Activated CD8-positive, alpha-beta T cell treated with anti-CD3 and anti-CD28 coated beads for 36 hours (primary cell): ENCODE results near the gene DNHD1. TPM values are rescaled to one million over a fixed set of nuclear protein-coding genes. Genes with fewer than 3 reads are reported as not detected.

Experiments
- ATAC-seq: fragments of 200-7000 bp; cut with Tn5 transposase; one replicate; pipeline ENCODE4 v1.10.0; 2021; ENCODE audit warnings: mild to moderate bottlenecking, moderate library complexity
- CTCF ChIA-PET: fragments of 350-600 bp; sonication (Branson Sonifier 250); formaldehyde crosslinking; loops from one replicate; lab custom pipeline; 2021; ENCODE audit warnings: antibody characterized with exemption; lab: Charles Lee
- POLR2A ChIA-PET: fragments of 350-600 bp; sonication (Branson Sonifier 250); formaldehyde crosslinking; loops from one replicate; lab custom pipeline; 2021; ENCODE audit warnings: antibody characterized with exemption; lab: Charles Lee
- DNase-seq: peaks from one replicate; pipeline ENCODE4 v3.0.0-alpha.2; 2020
- H3K27ac Mint-ChIP-seq: one replicate; pipeline ENCODE4 v1.8.0; 2021; ENCODE audit warnings: mild to moderate bottlenecking, mixed read lengths
- H3K27me3 Mint-ChIP-seq: one replicate; pipeline ENCODE4 v1.8.0; 2021; ENCODE audit warnings: mixed read lengths
- H3K36me3 Mint-ChIP-seq: one replicate; pipeline ENCODE4 v1.8.0; 2021; ENCODE audit warnings: low read depth, mixed read lengths
- H3K4me1 Mint-ChIP-seq: one replicate; pipeline ENCODE4 v1.8.0; 2021; ENCODE audit warnings: low read depth, mixed read lengths
- H3K4me3 Mint-ChIP-seq: one replicate; pipeline ENCODE4 v1.8.0; 2021; ENCODE audit warnings: mild to moderate bottlenecking, moderate library complexity, mixed read lengths
- H3K9me3 Mint-ChIP-seq: one replicate; pipeline ENCODE4 v1.8.0; 2021; ENCODE audit warnings: mixed read lengths
- intact Hi-C: fragments of 100-400 bp; cut with micrococcal nuclease; formaldehyde crosslinking; loops from one replicate; pipeline ENCODE4 v1.10.0; 2022
- total RNA-seq, 2 experiments: library from RNA; stranded (reverse); gene quantifications; one replicate each; pipeline ENCODE4 v1.2.3, GENCODE V29; 2021
- TF ChIP-seq, protein P1 (sequence below): fragments of 200-600 bp; IDR thresholded peaks from one replicate; pipeline ENCODE4 v1.8.0; 2022; ENCODE audit warnings: antibody characterized with exemption, mild to moderate bottlenecking

Gene DNHD1
- total RNA-seq, 2 experiments from 2014 or later: 27.5 to 28.2 TPM

DNA sequence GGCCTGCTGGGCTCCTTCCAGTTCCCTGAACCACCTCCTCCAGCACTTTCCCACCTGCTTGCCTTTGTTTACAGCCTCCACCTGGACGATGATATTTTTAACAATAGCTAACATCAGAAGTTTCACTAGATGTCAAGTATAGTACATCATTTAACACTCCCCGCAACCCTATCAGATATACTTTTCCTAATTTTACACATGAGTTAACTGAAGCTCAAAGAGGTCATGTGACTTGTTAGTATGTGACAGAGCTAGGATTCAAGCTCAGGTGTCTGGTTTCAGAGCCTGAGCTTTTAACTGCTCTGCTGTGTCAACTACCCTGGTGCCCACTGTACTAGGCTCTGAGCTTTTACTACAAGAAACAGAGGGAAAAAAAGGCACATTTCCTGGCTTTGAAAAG, 42.0 kb upstream of the DNHD1 start:
- TF ChIP-seq, protein P1, sequence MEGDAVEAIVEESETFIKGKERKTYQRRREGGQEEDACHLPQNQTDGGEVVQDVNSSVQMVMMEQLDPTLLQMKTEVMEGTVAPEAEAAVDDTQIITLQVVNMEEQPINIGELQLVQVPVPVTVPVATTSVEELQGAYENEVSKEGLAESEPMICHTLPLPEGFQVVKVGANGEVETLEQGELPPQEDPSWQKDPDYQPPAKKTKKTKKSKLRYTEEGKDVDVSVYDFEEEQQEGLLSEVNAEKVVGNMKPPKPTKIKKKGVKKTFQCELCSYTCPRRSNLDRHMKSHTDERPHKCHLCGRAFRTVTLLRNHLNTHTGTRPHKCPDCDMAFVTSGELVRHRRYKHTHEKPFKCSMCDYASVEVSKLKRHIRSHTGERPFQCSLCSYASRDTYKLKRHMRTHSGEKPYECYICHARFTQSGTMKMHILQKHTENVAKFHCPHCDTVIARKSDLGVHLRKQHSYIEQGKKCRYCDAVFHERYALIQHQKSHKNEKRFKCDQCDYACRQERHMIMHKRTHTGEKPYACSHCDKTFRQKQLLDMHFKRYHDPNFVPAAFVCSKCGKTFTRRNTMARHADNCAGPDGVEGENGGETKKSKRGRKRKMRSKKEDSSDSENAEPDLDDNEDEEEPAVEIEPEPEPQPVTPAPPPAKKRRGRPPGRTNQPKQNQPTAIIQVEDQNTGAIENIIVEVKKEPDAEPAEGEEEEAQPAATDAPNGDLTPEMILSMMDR: no peak
- no peak for DNase-seq
- H3K27me3 Mint-ChIP-seq: no peaks in the 10 kb centered on the region
- H3K9me3 Mint-ChIP-seq: no peaks in the 10 kb centered on the region
- no peaks in the 10 kb centered on the region for H3K4me1 Mint-ChIP-seq
- ChIA-PET POLR2A (interaction anchor here (0.7 kb wide), 1 partner anchor 76 kb away, joined by 3 read pairs; no protein-coding TSS in a partner anchor), CTCF (interaction anchor here (0.9 to 5.1 kb wide), 4 partner anchors 11 to 101 kb away, joined by 3 to 42 read pairs (median 20); no protein-coding TSS in a partner anchor)
- intact Hi-C loops: no loop called here
- H3K36me3 Mint-ChIP-seq: no peaks in the 10 kb centered on the region
- ATAC-seq: no peak
- H3K27ac Mint-ChIP-seq: no peak overlapping the region
- no peak overlapping the region for H3K4me3 Mint-ChIP-seq

GRCh38 chr11:6456361-6457073, 40.6 kb upstream of the DNHD1 start:
- Mint-ChIP-seq H3K9me3 (no peaks in the 10 kb centered on the region), H3K27me3 (no peaks in the 10 kb centered on the region), H3K4me3 (no peak overlapping the region), H3K4me1 (no peaks in the 10 kb centered on the region), H3K36me3 (no peaks in the 10 kb centered on the region), H3K27ac (no peak overlapping the region)
- CTCF ChIA-PET: interaction anchor here (5.0 to 5.1 kb wide), 2 partner anchors 13 to 78 kb away, joined by 36 to 42 read pairs; no protein-coding TSS in a partner anchor
- ATAC-seq (no peak), DNase-seq (no peak)
- TF ChIP-seq, protein P1: no peak
- intact Hi-C loops: no loop called here
- POLR2A ChIA-PET: interaction anchor here (0.6 kb wide), 1 partner anchor 18 kb away, joined by 3 read pairs; no protein-coding TSS in a partner anchor

- Mint-ChIP-seq H3K9me3 (no peaks in the 10 kb centered on the region), H3K36me3 (no peaks in the 10 kb centered on the region), H3K4me1 (no peaks in the 10 kb centered on the region), H3K27me3 (no peaks in the 10 kb centered on the region), H3K4me3 (no peak overlapping the region), H3K27ac (no peak overlapping the region)
- intact Hi-C loops: no loop called here
- ChIA-PET CTCF (interaction anchor here (1.0 kb wide), 1 partner anchor 94 kb away, joined by 3 read pairs; no protein-coding TSS in a partner anchor), POLR2A (no interaction called here)
- DNase-seq (no peak), ATAC-seq (no peak)
- TF ChIP-seq, protein P1: no peak
These were observed 39.3 kb upstream of the DNHD1 start for GRCh38 chr11:6457581-6458320.

DNA sequence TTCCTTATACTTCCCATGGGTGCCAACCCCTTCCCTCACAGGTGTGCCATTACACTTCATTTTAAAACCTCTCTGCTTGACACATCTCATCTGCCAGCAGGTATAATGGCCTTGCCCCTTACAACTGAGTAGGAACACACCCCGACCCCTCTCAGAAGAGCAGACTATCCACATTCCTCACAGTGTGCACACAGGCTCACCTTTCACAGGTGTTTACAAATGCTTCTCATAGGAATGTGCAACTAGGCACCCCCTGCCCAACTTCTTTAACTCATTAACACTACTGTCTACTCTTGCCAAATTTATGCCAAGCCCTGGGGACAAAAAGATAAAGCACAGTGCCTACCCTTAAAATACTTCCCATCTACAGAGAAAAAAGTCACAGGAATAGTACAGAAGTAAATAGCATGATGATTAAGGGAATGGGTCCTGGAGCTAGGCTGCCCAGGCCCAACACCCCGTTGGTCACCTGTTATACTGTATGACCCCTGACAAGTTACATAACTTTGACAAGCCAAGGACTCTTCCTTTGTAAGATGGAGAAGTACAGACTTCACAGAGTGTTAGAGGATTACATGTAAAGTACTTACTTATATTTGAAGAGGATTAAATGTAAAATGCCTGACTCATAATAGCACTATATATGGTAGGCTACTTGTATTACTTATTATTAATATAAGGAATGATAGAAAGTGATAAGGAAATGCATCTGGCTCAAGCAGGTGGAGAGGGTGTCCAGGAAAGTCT, 38.6 kb upstream of the DNHD1 start:
- Mint-ChIP-seq H3K27ac (no peak overlapping the region), H3K4me3 (no peak overlapping the region), H3K36me3 (no peaks in the 10 kb centered on the region), H3K27me3 (no peaks in the 10 kb centered on the region), H3K4me1 (no peaks in the 10 kb centered on the region), H3K9me3 (no peaks in the 10 kb centered on the region)
- TF ChIP-seq, protein P1: no peak
- intact Hi-C loops: no loop called here
- ChIA-PET POLR2A (interaction anchor here (0.7 to 0.9 kb wide), 2 partner anchors 15 to 23 kb away, joined by 3 read pairs; partner anchors contain the start of genes ARFIP2 and TIMM10B), CTCF (interaction anchor here (1.0 to 2.1 kb wide), 4 partner anchors 15 to 95 kb away, joined by 3 to 9 read pairs (median 6); no protein-coding TSS in a partner anchor)
- ATAC-seq (no peak), DNase-seq (no peak)
